Astrocyte (in vitro differentiated cells and primary cell): ENCODE measurements around the gene KLHL33. TPM values are rescaled to one million over a fixed set of nuclear protein-coding genes. Genes with fewer than 3 reads are reported as not detected.
A peak's percentile ranks its signal among the peaks of the same experiment; 100 is the strongest.

Source experiments
- DNase-seq: peaks from one replicate; pipeline ENCODE4 v3.0.0-alpha.2; 2010; ENCODE audit warnings: low read depth
- FAIRE-seq: peaks from 2 replicates; lab custom pipeline; 2011; peaks lifted over from hg19 to GRCh38; lab: Jason Lieb, UNC
- H2AFZ ChIP-seq: 2 replicates; pipeline ENCODE4 v1.6.0; 2012; ENCODE audit warnings: low read depth, low read length, inconsistent platforms
- H3K27ac ChIP-seq: 2 replicates; pipeline ENCODE4 v1.5.1; 2011; ENCODE audit warnings: low read depth, low read length, inconsistent platforms
- H3K27me3 ChIP-seq: 2 replicates; pipeline ENCODE4 v1.6.0; 2011; ENCODE audit warnings: low read length, inconsistent platforms; ENCODE audit not compliant: insufficient read depth
- H3K36me3 ChIP-seq: 2 replicates; pipeline ENCODE4 v1.5.1; 2011; ENCODE audit warnings: low read length, inconsistent platforms; ENCODE audit not compliant: insufficient read depth
- H3K4me1 ChIP-seq: 2 replicates; pipeline ENCODE4 v1.5.1; 2011; ENCODE audit warnings: low read length, inconsistent platforms; ENCODE audit not compliant: insufficient read depth
- H3K4me2 ChIP-seq: 2 replicates; pipeline ENCODE4 v1.6.0; 2012; ENCODE audit warnings: low read length, inconsistent platforms
- H3K4me3 ChIP-seq: 2 replicates; pipeline ENCODE4 v1.5.1; 2011; ENCODE audit warnings: low read depth, mild to moderate bottlenecking, low read length, inconsistent platforms; ENCODE audit not compliant: insufficient read depth
- H3K79me2 ChIP-seq: 2 replicates; pipeline ENCODE4 v1.6.0; 2012; ENCODE audit warnings: mild to moderate bottlenecking, low read length, inconsistent platforms; ENCODE audit not compliant: insufficient read depth
- H3K9ac ChIP-seq: 2 replicates; pipeline ENCODE4 v1.6.0; 2012; ENCODE audit warnings: mild to moderate bottlenecking, low read length, inconsistent platforms
- H3K9me3 ChIP-seq: 2 replicates; pipeline ENCODE4 v1.5.1; 2012; ENCODE audit warnings: low read depth, mild to moderate bottlenecking, low read length, inconsistent platforms; ENCODE audit not compliant: insufficient read depth
- H4K20me1 ChIP-seq: 2 replicates; pipeline ENCODE4 v1.6.0; 2012; ENCODE audit warnings: low read length, inconsistent platforms; ENCODE audit not compliant: insufficient read depth
- H3K27ac Mint-ChIP-seq: one replicate; pipeline ENCODE4 v1.8.0; 2021; ENCODE audit warnings: mild to moderate bottlenecking, mixed read lengths; ENCODE audit not compliant: unreplicated experiment
- H3K27me3 Mint-ChIP-seq: one replicate; pipeline ENCODE4 v1.8.0; 2021; ENCODE audit warnings: low read depth, mixed read lengths; ENCODE audit not compliant: unreplicated experiment
- H3K36me3 Mint-ChIP-seq: one replicate; pipeline ENCODE4 v1.8.0; 2021; ENCODE audit warnings: low read depth, mixed read lengths; ENCODE audit not compliant: unreplicated experiment
- H3K4me1 Mint-ChIP-seq: one replicate; pipeline ENCODE4 v1.8.0; 2021; ENCODE audit warnings: low read depth, mixed read lengths; ENCODE audit not compliant: unreplicated experiment
- H3K4me3 Mint-ChIP-seq: one replicate; pipeline ENCODE4 v1.8.0; 2021; ENCODE audit warnings: mild to moderate bottlenecking, moderate library complexity, mixed read lengths; ENCODE audit not compliant: unreplicated experiment
- H3K9me3 Mint-ChIP-seq: one replicate; pipeline ENCODE4 v1.8.0; 2021; ENCODE audit warnings: mild to moderate bottlenecking, mixed read lengths; ENCODE audit not compliant: unreplicated experiment
- CTCF ChIP-seq: IDR thresholded peaks from 2 replicates; pipeline ENCODE4 v1.5.1; 2011; ENCODE audit warnings: low read depth, mild to moderate bottlenecking, inconsistent platforms, low read length, moderate library complexity; ENCODE audit not compliant: insufficient read depth
- EZH2 ChIP-seq: IDR thresholded peaks from 2 replicates; pipeline ENCODE4 v1.6.1; 2012; ENCODE audit warnings: mild to moderate bottlenecking, low read length, inconsistent platforms; ENCODE audit not compliant: insufficient read depth
- total RNA-seq: library from RNA; stranded (reverse); gene quantifications from 2 replicates; pipeline ENCODE4 v1.2.1, GENCODE V29; 2021

KLHL33 gene
- total RNA-seq, 1 donor from 2014 or later: 0.07 TPM

- H3K9ac ChIP-seq: no peak overlapping the region
- no peaks in the 10 kb centered on the region for H3K9me3 Mint-ChIP-seq
- H4K20me1 ChIP-seq: no peaks in the 10 kb centered on the region
- H3K4me2 ChIP-seq: no peak overlapping the region
- H3K4me3 Mint-ChIP-seq: peak overlapping the region; percentile 45
- no peak overlapping the region for H3K4me3 ChIP-seq
- H3K79me2 ChIP-seq: no peaks in the 10 kb centered on the region
- no peaks in the 10 kb centered on the region for H3K27me3 ChIP-seq
- peaks cover 45% of the 10 kb centered on the region for H3K36me3 Mint-ChIP-seq
- no peak for TF ChIP-seq CTCF
- TF ChIP-seq EZH2: no peak
- no peaks in the 10 kb centered on the region for H3K4me1 Mint-ChIP-seq
- H2AFZ ChIP-seq: no peak overlapping the region
- DNase-seq: no peak
- no peak for FAIRE-seq
- H3K36me3 ChIP-seq: peaks cover 49% of the 10 kb centered on the region
- H3K27ac ChIP-seq: no peak overlapping the region
- H3K27me3 Mint-ChIP-seq: no peaks in the 10 kb centered on the region
- H3K4me1 ChIP-seq: no peaks in the 10 kb centered on the region
- H3K9me3 ChIP-seq: no peaks in the 10 kb centered on the region
- no peak overlapping the region for H3K27ac Mint-ChIP-seq
Measured at GRCh38 chr14:20376071-20376588, 59.8 kb downstream of the KLHL33 start.

Other genes starting within 250 kb of the KLHL33 start
- not detected in 2 replicates for gene OR11G2, start 245.3 kb downstream of the KLHL33 start, total RNA-seq
- not detected in 2 replicates for gene OR11H6, start 212.5 kb downstream of the KLHL33 start, total RNA-seq
- gene OR11H7, start 207.2 kb downstream of the KLHL33 start, total RNA-seq: not detected in 2 replicates
- not detected in 2 replicates for gene OR11H4, start 196.9 kb downstream of the KLHL33 start, total RNA-seq
- gene TTC5, start 130.2 kb downstream of the KLHL33 start, total RNA-seq: 25.4 and 26.1 TPM in 2 replicates
- gene CCNB1IP1, start 102.9 kb downstream of the KLHL33 start, total RNA-seq: 78.5 and 89.1 TPM in 2 replicates
- 20.9 and 21.5 TPM in 2 replicates for gene PARP2, start 92.5 kb downstream of the KLHL33 start, total RNA-seq
- 21.0 and 28.4 TPM in 2 replicates for gene TEP1, start 22.7 kb downstream of the KLHL33 start, total RNA-seq
- 18.3 and 23.0 TPM in 2 replicates for gene OSGEP, start 18.6 kb upstream of the KLHL33 start, total RNA-seq
- 142 and 148 TPM in 2 replicates for gene APEX1, start 19.1 kb upstream of the KLHL33 start, total RNA-seq
- 19.5 and 19.8 TPM in 2 replicates for gene PIP4P1, start 25.3 kb upstream of the KLHL33 start, total RNA-seq
- 45.5 and 56.8 TPM in 2 replicates for gene PNP, start 33.2 kb upstream of the KLHL33 start, total RNA-seq
- 0.34 and 0.43 TPM in 2 replicates for gene RNASE10, start 69.4 kb upstream of the KLHL33 start, total RNA-seq
- gene RNASE9, start 124.9 kb upstream of the KLHL33 start, total RNA-seq: not detected in 2 replicates
- not detected in 2 replicates for gene RNASE11, start 151.8 kb upstream of the KLHL33 start, total RNA-seq
- gene RNASE12, start 155.2 kb upstream of the KLHL33 start, total RNA-seq: not detected in 2 replicates
- gene OR6S1, start 205.5 kb upstream of the KLHL33 start, total RNA-seq: not detected in 2 replicates
- 6.3 and 9.3 TPM in 2 replicates for gene RNASE4, start 248.4 kb upstream of the KLHL33 start, total RNA-seq